Measurements from ENCODE around the gene GALNT1.

The GALNT1 gene

DNA sequence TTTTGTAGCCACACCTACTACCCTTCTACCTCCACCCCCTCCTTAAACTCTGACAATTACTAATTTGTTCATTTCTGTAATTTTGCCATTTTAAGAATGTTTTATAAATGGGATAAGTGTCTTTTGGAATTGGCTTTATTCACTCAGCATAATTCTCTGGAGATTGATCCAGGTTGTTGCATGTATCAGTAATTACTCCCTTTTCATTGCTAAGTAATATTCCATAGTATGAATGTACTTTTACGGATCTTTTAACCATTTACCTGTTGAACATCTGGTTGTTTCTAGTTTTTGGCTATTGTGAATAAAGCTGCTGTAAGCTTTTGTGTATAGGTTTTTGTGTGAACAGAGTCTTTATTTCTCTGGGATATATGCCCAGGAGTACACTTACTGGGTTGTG, 4.1 kb downstream of the GALNT1 start:
- TF ChIP-seq, protein P1, sequence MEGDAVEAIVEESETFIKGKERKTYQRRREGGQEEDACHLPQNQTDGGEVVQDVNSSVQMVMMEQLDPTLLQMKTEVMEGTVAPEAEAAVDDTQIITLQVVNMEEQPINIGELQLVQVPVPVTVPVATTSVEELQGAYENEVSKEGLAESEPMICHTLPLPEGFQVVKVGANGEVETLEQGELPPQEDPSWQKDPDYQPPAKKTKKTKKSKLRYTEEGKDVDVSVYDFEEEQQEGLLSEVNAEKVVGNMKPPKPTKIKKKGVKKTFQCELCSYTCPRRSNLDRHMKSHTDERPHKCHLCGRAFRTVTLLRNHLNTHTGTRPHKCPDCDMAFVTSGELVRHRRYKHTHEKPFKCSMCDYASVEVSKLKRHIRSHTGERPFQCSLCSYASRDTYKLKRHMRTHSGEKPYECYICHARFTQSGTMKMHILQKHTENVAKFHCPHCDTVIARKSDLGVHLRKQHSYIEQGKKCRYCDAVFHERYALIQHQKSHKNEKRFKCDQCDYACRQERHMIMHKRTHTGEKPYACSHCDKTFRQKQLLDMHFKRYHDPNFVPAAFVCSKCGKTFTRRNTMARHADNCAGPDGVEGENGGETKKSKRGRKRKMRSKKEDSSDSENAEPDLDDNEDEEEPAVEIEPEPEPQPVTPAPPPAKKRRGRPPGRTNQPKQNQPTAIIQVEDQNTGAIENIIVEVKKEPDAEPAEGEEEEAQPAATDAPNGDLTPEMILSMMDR (IDR thresholded peaks at IDR 0.05; ENCODE audit: low read depth, low read length, poor library complexity, severe bottlenecking), result no peak
- TF ChIP-seq EZH2phosphoT487 (IDR thresholded peaks at IDR 0.05; ENCODE audit: borderline replicate concordance, low read length), result no peak
- peaks cover 20% of the 10 kb centered on the region for H3K36me3 ChIP-seq (ENCODE audit: control insufficient read depth, low read length)
- H3K4me1 ChIP-seq (ENCODE audit: control insufficient read depth, low read length), result peaks cover 15% of the 10 kb centered on the region
- H4K20me1 ChIP-seq (ENCODE audit: control insufficient read depth, insufficient read depth, low read depth, low read length), result no peaks in the 10 kb centered on the region
- H3K4me2 ChIP-seq (ENCODE audit: low read length), result no peak overlapping the region
- H3K9me2 ChIP-seq (replicated peaks; ENCODE audit: control insufficient read depth, low read length), result no peaks in the 10 kb centered on the region
- no peak overlapping the region for H3K27ac ChIP-seq (ENCODE audit: low read depth, low read length)
- H3F3A ChIP-seq (ENCODE audit: control insufficient read depth, insufficient read depth), result 0 out of 2 replicates have a peak, but pooled peaks cover 6% of the 10 kb centered on the region
- H3K27me3 ChIP-seq (ENCODE audit: control insufficient read depth, low read length), result no peaks in the 10 kb centered on the region
- H3K4me3 ChIP-seq (ENCODE audit: low read length), result no peak overlapping the region
- peaks cover 11% of the 10 kb centered on the region for H3K9me3 ChIP-seq (ENCODE audit: control insufficient read depth, insufficient read depth, low read length)
- peaks cover 88% of the 10 kb centered on the region for H3K79me2 ChIP-seq (ENCODE audit: control insufficient read depth, low read length)

DNA sequence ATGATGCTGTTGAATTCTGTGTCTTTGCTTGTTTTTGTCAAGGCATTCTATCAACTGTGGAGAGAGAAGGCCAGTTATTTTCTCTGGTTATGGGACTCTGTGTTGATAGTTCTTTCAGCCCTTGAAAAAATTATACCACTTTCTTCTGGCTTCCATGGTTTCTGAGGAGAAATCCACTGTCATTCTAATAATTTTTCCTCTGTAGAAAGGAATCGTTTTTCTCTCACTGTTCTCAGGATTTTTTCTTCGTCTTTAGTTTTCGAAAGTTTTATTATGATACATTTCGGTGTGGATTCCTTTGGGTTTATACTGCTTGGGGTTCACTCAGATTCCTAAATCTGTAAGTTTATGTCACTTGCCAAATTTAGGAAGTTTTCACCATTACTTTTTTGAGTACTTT, 6.6 kb downstream of the GALNT1 start:
- Histone ChIP-seq H3K4me1 (ENCODE audit: control insufficient read depth, low read length) (peaks cover 15% of the 10 kb centered on the region), H3K79me2 (ENCODE audit: control insufficient read depth, low read length) (peaks cover 100% of the 10 kb centered on the region), H3K9me3 (ENCODE audit: control insufficient read depth, insufficient read depth, low read length) (peaks cover 11% of the 10 kb centered on the region), H3K36me3 (ENCODE audit: control insufficient read depth, low read length) (peaks cover 17% of the 10 kb centered on the region), H4K20me1 (ENCODE audit: control insufficient read depth, insufficient read depth, low read depth, low read length) (no peaks in the 10 kb centered on the region), H3K27me3 (ENCODE audit: control insufficient read depth, low read length) (no peaks in the 10 kb centered on the region), H3K4me3 (ENCODE audit: low read length) (no peak overlapping the region), H3K27ac (ENCODE audit: low read depth, low read length) (no peak overlapping the region), H3K4me2 (ENCODE audit: low read length) (no peak overlapping the region), H3K9me2 (replicated peaks; ENCODE audit: control insufficient read depth, low read length) (no peaks in the 10 kb centered on the region), H3F3A (ENCODE audit: control insufficient read depth, insufficient read depth) (no peaks in the 10 kb centered on the region)
- no peak for TF ChIP-seq EZH2phosphoT487 (IDR thresholded peaks at IDR 0.05; ENCODE audit: borderline replicate concordance, low read length)
- TF ChIP-seq, protein P1 (IDR thresholded peaks at IDR 0.05; ENCODE audit: low read depth, low read length, poor library complexity, severe bottlenecking), result no peak

DNA sequence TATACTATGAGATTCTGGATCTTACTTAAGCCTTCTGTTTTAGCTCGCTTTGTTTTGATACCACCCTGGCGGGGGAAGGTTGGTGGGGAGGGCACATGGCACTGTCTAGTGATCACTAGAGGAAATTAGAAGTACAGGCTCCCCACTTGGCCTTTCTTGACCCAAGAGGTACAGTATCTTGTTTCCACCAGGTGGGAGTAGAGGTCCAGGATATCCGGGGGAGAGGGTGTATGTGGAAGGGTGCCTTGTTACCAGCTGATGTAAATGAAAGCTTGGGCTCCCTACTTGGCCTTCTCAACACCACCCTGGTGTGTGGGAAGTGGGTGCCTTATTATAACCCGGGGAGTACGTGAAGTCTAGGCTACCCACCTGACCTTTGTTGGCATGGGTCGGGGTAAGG, 7.5 kb downstream of the GALNT1 start:
- no peaks in the 10 kb centered on the region for H3K27me3 ChIP-seq (ENCODE audit: control insufficient read depth, low read length)
- no peaks in the 10 kb centered on the region for H3F3A ChIP-seq (ENCODE audit: control insufficient read depth, insufficient read depth)
- H3K9me3 ChIP-seq (ENCODE audit: control insufficient read depth, insufficient read depth, low read length), result peaks cover 11% of the 10 kb centered on the region
- H3K4me2 ChIP-seq (ENCODE audit: low read length), result no peak overlapping the region
- H3K4me3 ChIP-seq (ENCODE audit: low read length), result no peak overlapping the region
- peaks cover 13% of the 10 kb centered on the region; the same call in 1 of the 2 replicates for H3K36me3 ChIP-seq (ENCODE audit: control insufficient read depth, low read length)
- TF ChIP-seq EZH2phosphoT487 (IDR thresholded peaks at IDR 0.05; ENCODE audit: borderline replicate concordance, low read length), result no peak
- TF ChIP-seq, protein P1 (IDR thresholded peaks at IDR 0.05; ENCODE audit: low read depth, low read length, poor library complexity, severe bottlenecking), result no peak
- no peaks in the 10 kb centered on the region for H4K20me1 ChIP-seq (ENCODE audit: control insufficient read depth, insufficient read depth, low read depth, low read length)
- H3K79me2 ChIP-seq (ENCODE audit: control insufficient read depth, low read length), result peaks cover 100% of the 10 kb centered on the region
- H3K27ac ChIP-seq (ENCODE audit: low read depth, low read length), result no peak overlapping the region
- peaks cover 10% of the 10 kb centered on the region for H3K4me1 ChIP-seq (ENCODE audit: control insufficient read depth, low read length)
- H3K9me2 ChIP-seq (replicated peaks; ENCODE audit: control insufficient read depth, low read length), result no peaks in the 10 kb centered on the region
